HepG2 (cell line): Measurements from ENCODE around the gene SNHG17. TPM values are rescaled to one million over a fixed set of nuclear protein-coding genes. Genes with fewer than 3 reads are reported as not detected.

Source experiments
- ATF4 ChIP-seq, 2 experiments: fragments of 450-650 bp in 1 of 2; sonication (generic) in 1 of 2; formaldehyde crosslinking; IDR thresholded peaks; 2 replicates each; pipeline versions ENCODE4 v1.5.0 to v1.8.0; 2020 to 2022; ENCODE audit warnings: mild to moderate bottlenecking in 1 of 2, missing genetic modification reagents in 1 of 2
- ATM ChIP-seq: fragments of 450-650 bp; IDR thresholded peaks from 2 replicates; pipeline ENCODE4 v1.7.1; 2017; ENCODE audit warnings: mild to moderate bottlenecking, borderline replicate concordance
- EP300 ChIP-seq, 3 experiments: sonication (generic) in 1 of 3; formaldehyde crosslinking in 1 of 3; IDR thresholded peaks; 2 replicates each; pipeline versions ENCODE4 v1.5.1 to v1.6.1; 2011 to 2020; ENCODE audit warnings: low read depth in 2 of 3, low read length in 2 of 3, borderline replicate concordance in 1 of 3, improper control_type of control experiment in 1 of 3, mild to moderate bottlenecking in 1 of 3, missing genetic modification reagents in 1 of 3, moderate library complexity in 1 of 3
- GABPB1 ChIP-seq: IDR thresholded peaks from 2 replicates; pipeline ENCODE4 v1.6.1; 2016; ENCODE audit warnings: mild to moderate bottlenecking, missing genetic modification reagents, moderate library complexity, missing compliant biosample characterization
- GPN1 ChIP-seq: sonication (generic); formaldehyde crosslinking; IDR thresholded peaks from 2 replicates; pipeline ENCODE4 v1.5.1; 2020; ENCODE audit warnings: missing genetic modification reagents, borderline replicate concordance
- HNRNPK ChIP-seq: fragments of 200-400 bp; formaldehyde crosslinking; IDR thresholded peaks from 2 replicates; pipeline ENCODE4 v1.6.1; 2018; ENCODE audit warnings: low read length, low read depth, moderate library complexity, mild to moderate bottlenecking; ENCODE audit not compliant: poor library complexity, severe bottlenecking
- HOXA7 ChIP-seq: sonication (generic); formaldehyde crosslinking; IDR thresholded peaks from 2 replicates; pipeline ENCODE4 v1.8.1; 2022; ENCODE audit warnings: mild to moderate bottlenecking, missing genetic modification reagents, moderate library complexity
- KDM5A ChIP-seq: fragments of 200-600 bp; sonication (generic); IDR thresholded peaks from 2 replicates; pipeline ENCODE4 v1.7.0; 2018; ENCODE audit warnings: antibody characterized with exemption, mild to moderate bottlenecking, low read length, borderline replicate concordance
- NBN ChIP-seq: fragments of 450-650 bp; conservative IDR thresholded peaks from 2 replicates; pipeline ENCODE4 v1.6.1; 2017
- NFE2L1 ChIP-seq: sonication (generic); formaldehyde crosslinking; IDR thresholded peaks from 2 replicates; pipeline ENCODE4 v1.4.0; 2020; ENCODE audit warnings: missing genetic modification reagents, mild to moderate bottlenecking, borderline replicate concordance
- NFKB2 ChIP-seq: sonication (generic); formaldehyde crosslinking; IDR thresholded peaks from 2 replicates; pipeline ENCODE4 v1.4.0; 2020; ENCODE audit warnings: missing genetic modification reagents, borderline replicate concordance
- PHF5A ChIP-seq: IDR thresholded peaks from one replicate; pipeline ENCODE4 v1.6.1; 2018; ENCODE audit warnings: low read depth, missing genetic modification reagents; ENCODE audit not compliant: unreplicated experiment
- PLRG1 ChIP-seq: fragments of 450-650 bp; conservative IDR thresholded peaks from 2 replicates; pipeline ENCODE4 v1.6.1; 2016
- RFXANK ChIP-seq: IDR thresholded peaks from 2 replicates; pipeline ENCODE4 v1.6.1; 2016
- SSRP1 ChIP-seq: IDR thresholded peaks from 2 replicates; pipeline ENCODE4 v1.6.1; 2016; ENCODE audit warnings: control low read depth
- ZFP37 ChIP-seq: sonication (generic); formaldehyde crosslinking; IDR thresholded peaks from 2 replicates; pipeline ENCODE4 v1.4.0; 2020; ENCODE audit warnings: missing genetic modification reagents, borderline replicate concordance
- ZNF124 ChIP-seq: sonication (generic); formaldehyde crosslinking; IDR thresholded peaks from 2 replicates; pipeline ENCODE4 v1.4.0; 2020; ENCODE audit warnings: missing genetic modification reagents
- ZNF326 ChIP-seq: sonication (generic); formaldehyde crosslinking; IDR thresholded peaks from 2 replicates; pipeline ENCODE4 v1.4.0; 2020; ENCODE audit warnings: missing genetic modification reagents, borderline replicate concordance
- ZNF446 ChIP-seq: sonication (generic); formaldehyde crosslinking; IDR thresholded peaks from 2 replicates; pipeline ENCODE4 v1.5.0; 2020; ENCODE audit warnings: mild to moderate bottlenecking, missing genetic modification reagents
- ZNF484 ChIP-seq: sonication (generic); formaldehyde crosslinking; IDR thresholded peaks from 2 replicates; pipeline ENCODE4 v1.5.1; 2020; ENCODE audit warnings: mild to moderate bottlenecking, low read depth, missing genetic modification reagents, borderline replicate concordance
- ZNF577 ChIP-seq: sonication (generic); formaldehyde crosslinking; IDR thresholded peaks from 2 replicates; pipeline ENCODE4 v1.4.0; 2020; ENCODE audit warnings: mild to moderate bottlenecking, low read depth, missing genetic modification reagents, borderline replicate concordance
- ZNF839 ChIP-seq: sonication (generic); formaldehyde crosslinking; IDR thresholded peaks from 2 replicates; pipeline ENCODE4 v1.4.0; 2020; ENCODE audit warnings: missing genetic modification reagents, mild to moderate bottlenecking, borderline replicate concordance
- ZSCAN25 ChIP-seq: sonication (generic); formaldehyde crosslinking; IDR thresholded peaks from 2 replicates; pipeline ENCODE4 v1.8.0; 2022; ENCODE audit warnings: mild to moderate bottlenecking, missing genetic modification reagents
- polyA plus RNA-seq, 8 experiments: library from polyadenylated mRNA; depleted of rRNA in 3 of 8; stranded (reverse) in 7 of 8; unstranded in 1 of 8; fragments of >200 nt; fragmentation: Illumina TruSeq in 4 of 8; extraction: Trizol in 4 of 8; gene quantifications; 2 replicates each; pipeline versions ENCODE4 v1.2.1 to v1.2.3, GENCODE V29; 2011 to 2016; ENCODE audit warnings: low read depth in 4 of 8, missing spikeins in 1 of 8, mixed read lengths in 1 of 8; ENCODE audit not compliant: insufficient read depth in 1 of 8
- total RNA-seq, 5 experiments: library from RNA; depleted of rRNA; stranded (reverse); fragments of >200 nt; fragmentation: Illumina TruSeq; extraction: Trizol; gene quantifications; 2 replicates each; pipeline ENCODE4 v1.2.3, GENCODE V29; 2016; ENCODE audit warnings: low read depth in 1 of 5
- TF ChIP-seq, protein P1 (sequence below): sonication (generic); formaldehyde crosslinking; IDR thresholded peaks from 2 replicates; pipeline ENCODE4 v1.4.0; 2020; ENCODE audit warnings: missing genetic modification reagents
- TF ChIP-seq, protein P2 (sequence below): sonication (generic); formaldehyde crosslinking; IDR thresholded peaks from 2 replicates; pipeline ENCODE4 v1.4.0; 2020; ENCODE audit warnings: mild to moderate bottlenecking, low read depth, missing genetic modification reagents

The SNHG17 gene
- total and polyA plus RNA-seq, 2 of the 13 experiments (the other 11 are each of a cell fraction or from before 2014, with no cell fraction given): 26.2 to 41.2 TPM

GRCh38 chr20:38472513-38473366 is 37.6 kb upstream of the SNHG17 start, which contains the start of gene RALGAPB (continued):
- TF ChIP-seq NFKB2 (peak; percentile 95; the same call in 1 of the 2 replicates), ZNF124 (CRISPR knock-in tag) (no peak; the same call in 1 of the 2 replicates), SSRP1 (CRISPR knock-in tag) (no peak), NBN (no peak), HNRNPK (no peak), GABPB1 (CRISPR knock-in tag) (peak; percentile 95), NFE2L1 (peak; percentile 17; the same call in 1 of the 2 replicates), KDM5A (peak; percentile 85), PLRG1 (no peak), ZNF484 (CRISPR knock-in tag) (no peak), ZNF326 (no peak), PHF5A (CRISPR knock-in tag) (no peak), RFXANK (CRISPR knock-in tag) (peak; percentile 77; the same call in 1 of the 2 replicates), GPN1 (no peak), HOXA7 (CRISPR knock-in tag) (no peak), ATM (no peak), ZFP37 (CRISPR knock-in tag) (peak; percentile 75; the same call in 1 of the 2 replicates), ZNF446 (CRISPR knock-in tag) (no peak), ZNF839 (0 out of 2 replicates have a peak, but pooled peaks have one; percentile 83), ZSCAN25 (CRISPR knock-in tag) (peak; percentile 63; the same call in 1 of the 2 replicates), EP300 (IDR thresholded peaks at IDR 0.05; ENCODE audit: low read depth in 2 of 2, low read length in 2 of 2) (peak in 1 of 2 experiments; percentile 28; a peak in 2 of 4 replicates), EP300 (CRISPR knock-in tag; IDR thresholded peaks at IDR 0.05; ENCODE audit: borderline replicate concordance) (peak; percentile 47; the same call in 1 of the 2 replicates), ZNF577 (no peak), ATF4 (CRISPR knock-in tag; IDR thresholded peaks at IDR 0.05) (peak in 1 of 2 experiments; percentile 71; a peak in 1 of 4 replicates)
- TF ChIP-seq, protein P1, sequence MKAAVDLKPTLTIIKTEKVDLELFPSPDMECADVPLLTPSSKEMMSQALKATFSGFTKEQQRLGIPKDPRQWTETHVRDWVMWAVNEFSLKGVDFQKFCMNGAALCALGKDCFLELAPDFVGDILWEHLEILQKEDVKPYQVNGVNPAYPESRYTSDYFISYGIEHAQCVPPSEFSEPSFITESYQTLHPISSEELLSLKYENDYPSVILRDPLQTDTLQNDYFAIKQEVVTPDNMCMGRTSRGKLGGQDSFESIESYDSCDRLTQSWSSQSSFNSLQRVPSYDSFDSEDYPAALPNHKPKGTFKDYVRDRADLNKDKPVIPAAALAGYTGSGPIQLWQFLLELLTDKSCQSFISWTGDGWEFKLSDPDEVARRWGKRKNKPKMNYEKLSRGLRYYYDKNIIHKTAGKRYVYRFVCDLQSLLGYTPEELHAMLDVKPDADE (CRISPR knock-in tag): peak; percentile 95
- TF ChIP-seq, protein P2, sequence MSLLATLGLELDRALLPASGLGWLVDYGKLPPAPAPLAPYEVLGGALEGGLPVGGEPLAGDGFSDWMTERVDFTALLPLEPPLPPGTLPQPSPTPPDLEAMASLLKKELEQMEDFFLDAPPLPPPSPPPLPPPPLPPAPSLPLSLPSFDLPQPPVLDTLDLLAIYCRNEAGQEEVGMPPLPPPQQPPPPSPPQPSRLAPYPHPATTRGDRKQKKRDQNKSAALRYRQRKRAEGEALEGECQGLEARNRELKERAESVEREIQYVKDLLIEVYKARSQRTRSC (CRISPR knock-in tag): no peak
